ENCODE measurements around the gene PPIE. TPM values are rescaled to one million over a fixed set of nuclear protein-coding genes. Genes with fewer than 3 reads are reported as not detected.

The PPIE gene
- total and polyA plus RNA-seq, 3 donors from 2014 or later: 71.5 to 109 (median 82.8) TPM

- H3K27me3 ChIP-seq: no peaks in the 10 kb centered on the region
- no peaks in the 10 kb centered on the region for H3K36me3 ChIP-seq (ENCODE audit: low read depth, missing control alignments)
- H3K9me3 ChIP-seq: no peaks in the 10 kb centered on the region
- TF ChIP-seq CTCF (IDR thresholded peaks at IDR 0.05) (no peak), POLR2A (IDR thresholded peaks at IDR 0.05) (no peak)
- 16 to 64% methylated on average over 9 to 27 of the region's 28 CpGs for WGBS, 2 donors
- H3K4me1 ChIP-seq: peaks cover 16% of the 10 kb centered on the region
- no peak overlapping the region for H3K27ac ChIP-seq
- intact Hi-C loops (cut with DNase I; ENCODE audit: low total_unique reads): no loop called here
- H3K4me3 ChIP-seq: peak overlapping the region; percentile 37 to 58
- no peak for DNase-seq
Measured at GRCh38 chr1:39690794-39691382, 47.8 kb upstream of the PPIE start.

DNA sequence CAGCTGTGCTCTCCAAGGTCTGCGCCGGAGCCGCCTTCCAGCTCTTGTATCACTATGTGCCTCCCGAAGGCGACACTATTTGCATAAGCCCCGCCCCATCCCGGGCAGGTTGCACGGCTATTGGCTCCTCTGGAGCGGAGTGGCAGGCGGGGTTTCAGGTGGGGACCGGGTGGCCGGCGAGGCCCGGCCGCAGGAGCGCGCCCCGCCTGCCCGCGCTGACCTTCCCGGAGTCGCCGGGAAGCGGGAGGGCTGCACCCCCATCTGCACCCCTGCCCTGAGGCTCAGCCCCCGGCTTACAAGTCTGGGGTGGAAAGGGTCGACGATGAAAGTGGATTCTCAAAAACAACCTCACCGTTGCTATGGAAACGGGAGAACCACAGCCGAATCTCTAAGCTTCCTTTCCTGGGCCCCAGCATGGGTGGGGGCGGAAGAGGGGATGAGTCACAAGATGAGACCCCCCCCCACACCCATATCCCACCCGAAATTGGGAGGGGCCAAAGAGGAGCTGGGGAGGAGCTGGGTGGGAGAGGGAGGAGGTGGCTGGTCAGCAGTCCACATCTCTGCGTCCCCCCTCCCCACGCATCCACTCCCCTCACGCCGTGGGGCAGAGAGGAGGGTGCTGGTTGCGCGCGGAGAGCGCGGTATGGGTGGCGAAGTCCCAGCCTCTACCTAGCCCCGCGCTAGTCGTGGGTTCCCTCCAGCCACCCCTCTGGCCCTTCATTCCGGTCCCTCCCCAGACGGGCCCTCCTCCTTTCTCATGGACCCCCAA, 47.1 kb upstream of the PPIE start, which contains the start of gene HPCAL4:
TSS of gene HPCAL4 (minus strand) at position 51 of the 769 bp plus-strand sequence. CDS start 6,830 bp downstream, outside the sequence.
- TF ChIP-seq POLR2A (IDR thresholded peaks at IDR 0.05) (no peak), CTCF (IDR thresholded peaks at IDR 0.05) (no peak)
- Histone ChIP-seq H3K27ac (peak within 1 kb of the TSS in 1 of 2 donors; percentile 31), H3K36me3 (ENCODE audit: low read depth, missing control alignments) (no peaks in the 10 kb centered on the region), H3K4me3 (peak within 1 kb of the TSS; percentile 37 to 58), H3K27me3 (no peaks in the 10 kb centered on the region), H3K4me1 (peaks cover 16% of the 10 kb centered on the region), H3K9me3 (no peaks in the 10 kb centered on the region)
- intact Hi-C loops (cut with DNase I; ENCODE audit: low total_unique reads): no loop called here
- DNase-seq: peak; percentile 97
- 1 to 3% methylated on average over 21 to 42 of the region's 47 CpGs for WGBS, 2 donors

- peak; percentile 72 for DNase-seq
- peak overlapping the region in 1 of 2 donors; percentile 31 for H3K27ac ChIP-seq
- no peaks in the 10 kb centered on the region for H3K27me3 ChIP-seq
Measured at GRCh38 chr1:39692152-39693074, 46.3 kb upstream of the PPIE start.

GRCh38 chr1:39694026-39694425, 44.7 kb upstream of the PPIE start:
- DNase-seq: no peak
- Histone ChIP-seq H3K27me3 (no peaks in the 10 kb centered on the region), H3K4me1 (peaks cover 16% of the 10 kb centered on the region), H3K27ac (no peak overlapping the region), H3K36me3 (ENCODE audit: low read depth, missing control alignments) (no peaks in the 10 kb centered on the region), H3K9me3 (no peaks in the 10 kb centered on the region), H3K4me3 (no peak overlapping the region)
- TF ChIP-seq POLR2A (IDR thresholded peaks at IDR 0.05) (no peak), CTCF (IDR thresholded peaks at IDR 0.05) (no peak)
- WGBS, 2 donors: 100% methylated on average over 1 of the region's 1 CpG
- intact Hi-C loops (cut with DNase I; ENCODE audit: low total_unique reads): no loop called here

More at GRCh38 chr1:39692152-39693074, 46.3 kb upstream of the PPIE start:
- intact Hi-C loops (cut with DNase I; ENCODE audit: low total_unique reads): no loop called here
- H3K36me3 ChIP-seq (ENCODE audit: low read depth, missing control alignments): no peaks in the 10 kb centered on the region
- peak overlapping the region; percentile 37 to 58 for H3K4me3 ChIP-seq
- H3K4me1 ChIP-seq: peaks cover 16% of the 10 kb centered on the region
- TF ChIP-seq CTCF (IDR thresholded peaks at IDR 0.05) (no peak), POLR2A (IDR thresholded peaks at IDR 0.05) (no peak)
- 10 to 18% methylated on average over 31 to 56 of the region's 56 CpGs for WGBS, 2 donors
- H3K9me3 ChIP-seq: no peaks in the 10 kb centered on the region
